Heart right ventricle (tissue), 16 donors: ENCODE data around the gene LRRC27. TPM values are rescaled to one million over a fixed set of nuclear protein-coding genes. Genes with fewer than 3 reads are reported as not detected.

Source experiments
- ATAC-seq, 8 donors: fragments of 200-7000 bp; cut with Tn5 transposase; one replicate each; pipeline ENCODE4 v1.9.1; 2020; ENCODE audit warnings: mild to moderate bottlenecking in 8 of 8, moderate library complexity in 8 of 8, moderate number of reproducible peaks in 1 of 8
- DNase-seq, 2 donors: peaks; one replicate each; pipeline ENCODE4 v3.0.0-alpha.2; 2020
- H3K27ac ChIP-seq, 10 donors: fragments of 200-600 bp; sonication (generic) in 2 of 10; one replicate each; pipeline versions ENCODE4 v1.5.0 to v1.8.0; 2020 to 2022; ENCODE audit warnings: mild to moderate bottlenecking in 3 of 10
- H3K27me3 ChIP-seq, 7 donors: fragments of 200-600 bp; one replicate each; pipeline ENCODE4 v1.8.0; 2021 to 2022; ENCODE audit warnings: mild to moderate bottlenecking in 2 of 7
- H3K36me3 ChIP-seq, 9 donors: fragments of 200-600 bp; sonication (generic) in 1 of 9; one replicate each; pipeline versions ENCODE4 v1.5.0 to v1.8.0; 2020 to 2022; ENCODE audit warnings: mild to moderate bottlenecking in 2 of 9
- H3K4me1 ChIP-seq, 9 donors: fragments of 200-600 bp; sonication (generic) in 1 of 9; one replicate each; pipeline versions ENCODE4 v1.5.0 to v1.8.0; 2020 to 2022; ENCODE audit warnings: mild to moderate bottlenecking in 4 of 9
- H3K4me3 ChIP-seq, 10 donors: fragments of 200-600 bp; sonication (generic) in 2 of 10; one replicate each; pipeline versions ENCODE4 v1.5.0 to v1.8.0; 2020 to 2022; ENCODE audit warnings: mild to moderate bottlenecking in 7 of 10, moderate library complexity in 2 of 10
- H3K9me3 ChIP-seq, 11 donors: fragments of 200-600 bp in 10 of 11; sonication (generic) in 2 of 11; one replicate each; pipeline versions ENCODE4 v1.5.0 to v1.8.0; 2013 to 2022; ENCODE audit warnings: mild to moderate bottlenecking in 2 of 11, control low read depth in 1 of 11, moderate library complexity in 1 of 11
- CTCF ChIP-seq, 9 donors: fragments of 200-600 bp; sonication (generic) in 2 of 9; IDR thresholded peaks; one replicate each; pipeline versions ENCODE4 v1.5.0 to v1.8.0; 2021 to 2022; ENCODE audit warnings: antibody characterized with exemption in 9 of 9, mild to moderate bottlenecking in 5 of 9, moderate library complexity in 1 of 9
- WGBS, 2 donors: extraction: QIAGEN DNeasy Blood & Tissue Kit; methylation state at CpG; one replicate each; pipeline ENCODE4 v1.1.7; 2013; ENCODE audit warnings: inconsistent platforms in 1 of 2; 5-methylcytosine and 5-hydroxymethylcytosine counted together
- intact Hi-C, 10 donors: fragments of 100-400 bp; cut with DNase I; formaldehyde crosslinking; loops; one replicate each; pipeline versions ENCODE4 v1.11.1 to v1.14.2; 2022
- polyA plus RNA-seq, 2 donors: library from polyadenylated mRNA; stranded (reverse); fragments of 200-250 nt; gene quantifications; one replicate each; pipeline ENCODE4 v1.2.3, GENCODE V29; 2013
- total RNA-seq, 10 donors: library from RNA; stranded (reverse); fragmentation: NEBNext Ultra II Directional in 3 of 10; extraction: Animal tissue kit (Norgen Biotek cat#: 25700) in 3 of 10; gene quantifications; one replicate each; pipeline versions ENCODE4 v1.2.1 to v1.2.4, GENCODE V29; 2021 to 2023
- donor health status: Arrhythmogenic right ventricular cardiomyopathy.
- donor health status: ischemic (EF 13 %, LVEDD 7.1; RV severe dilation, severe dysfunction).
- donor health status: healthy with polysubstance abuse.
- donor health status: DM: no; HTN: yes; CAD: no.
- donor health status: DM: no; HTN: no; CAD: no.
- donor health status: ischemic (EF 25% LVEDD 6.9; RV normal size, moderate dysfunction).
- donor health status: ischemic (EF 25% LVEDD 5.7; RV mildly dilated, moderate dysfunction).
- donor health status: healthy.
- donor health status: DM: yes; HTN: yes; CAD: no.
- donor health status: Ischemic cardiomyopathy.
- donor health status: ischemic (EF 35%, LVEDD 5.7; RV mildly dilated, moderate dysfunction).
- donor health status: nonischemic (EF 11% LVEDD 7.7; RV severe dilation, severe dysfunction).
- donor health status: DM: yes; HTN: yes; CAD: no.
- donor health status: PGD.
- donor health status: ischemic (EF 29% LVEDD 5.4; RV normal size, mild dysfunction).
- donor health status: nonischemic (EF 23%, LVEDD 6.1; RV moderate dilation, normal function).

The LRRC27 gene
- total and polyA plus RNA-seq, 12 donors: 3.0 to 8.1 (median 4.7) TPM

- TF ChIP-seq CTCF (IDR thresholded peaks at IDR 0.05): no peak
- peaks cover 0 to 3% (median 0%) of the 10 kb centered on the region in 9 donors for H3K4me1 ChIP-seq
- no peak overlapping the region for H3K27ac ChIP-seq
- no peak for ATAC-seq
- no peak overlapping the region for H3K4me3 ChIP-seq
- H3K9me3 ChIP-seq: no peaks in the 10 kb centered on the region
- 92% methylated on average over 32 of the region's 32 CpGs for WGBS, 2 donors
- no peak for DNase-seq
- peaks cover 0 to 17% (median 0%) of the 10 kb centered on the region in 9 donors for H3K36me3 ChIP-seq
- no peaks in the 10 kb centered on the region for H3K27me3 ChIP-seq
- intact Hi-C loops: loop anchor here in 1 of 10 donors (5.0 kb wide), 1 partner anchor 132 kb away; no protein-coding TSS in a partner anchor
These were observed 22.5 kb downstream of the LRRC27 start for GRCh38 chr10:132354356-132355094.

- no peaks in the 10 kb centered on the region for H3K9me3 ChIP-seq
- intact Hi-C loops: no loop called here
- no peak for ATAC-seq
- no peak for TF ChIP-seq CTCF (IDR thresholded peaks at IDR 0.05)
- peaks cover 0 to 17% (median 0%) of the 10 kb centered on the region in 9 donors for H3K36me3 ChIP-seq
- no peak overlapping the region for H3K27ac ChIP-seq
- no peaks in the 10 kb centered on the region for H3K27me3 ChIP-seq
- DNase-seq: no peak
- peaks cover 0 to 4% (median 0%) of the 10 kb centered on the region in 9 donors for H3K4me1 ChIP-seq
- no peak overlapping the region for H3K4me3 ChIP-seq
- 91 to 97% methylated on average over 17 of the region's 17 CpGs for WGBS, 2 donors
These were observed 23.3 kb downstream of the LRRC27 start for GRCh38 chr10:132355297-132355696.

DNA sequence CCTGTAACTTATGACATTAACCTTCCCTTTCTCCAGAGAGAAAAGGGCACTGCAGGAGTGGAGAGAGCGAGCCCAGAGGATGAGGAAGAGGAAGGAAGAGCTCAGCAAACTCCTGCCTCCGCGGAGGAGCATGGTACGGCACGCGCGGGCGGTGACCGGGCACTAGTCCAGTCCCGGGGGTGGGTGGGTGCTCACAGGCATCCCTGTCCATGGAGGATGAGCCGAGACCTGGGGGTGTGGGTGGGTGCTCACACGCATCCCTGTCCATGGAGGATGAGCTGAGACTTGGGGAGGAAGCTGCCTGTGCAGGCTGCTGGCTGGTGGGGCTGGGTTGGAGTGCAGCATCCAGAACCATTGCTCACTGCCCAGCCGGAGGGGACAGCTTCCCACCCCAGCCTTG is 23.8 kb downstream of the LRRC27 start:
- DNase-seq (no peak), ATAC-seq (no peak)
- whole genome bisulfite sequencing, 2 donors: 89 to 90% methylated on average over 13 of the region's 13 CpGs
- Histone ChIP-seq H3K4me1 (peaks cover 0 to 4% (median 0%) of the 10 kb centered on the region in 9 donors), H3K27ac (no peak overlapping the region), H3K4me3 (no peak overlapping the region), H3K9me3 (no peaks in the 10 kb centered on the region), H3K27me3 (no peaks in the 10 kb centered on the region), H3K36me3 (peaks cover 0 to 17% (median 0%) of the 10 kb centered on the region in 9 donors)
- no peak for TF ChIP-seq CTCF (IDR thresholded peaks at IDR 0.05)
- intact Hi-C loops: no loop called here

GRCh38 chr10:132356621-132357195 is 24.7 kb downstream of the LRRC27 start:
- Histone ChIP-seq H3K4me3 (no peak overlapping the region), H3K27ac (no peak overlapping the region), H3K9me3 (no peaks in the 10 kb centered on the region), H3K27me3 (no peaks in the 10 kb centered on the region), H3K36me3 (peaks cover 0 to 19% (median 0%) of the 10 kb centered on the region in 9 donors), H3K4me1 (peaks cover 0 to 4% (median 0%) of the 10 kb centered on the region in 9 donors)
- 96% methylated on average over 12 of the region's 12 CpGs for WGBS, 2 donors
- no peak for TF ChIP-seq CTCF (IDR thresholded peaks at IDR 0.05)
- DNase-seq (no peak), ATAC-seq (no peak)
- intact Hi-C loops: no loop called here
